Upper lobe of left lung (tissue), 4 donors: ENCODE data around the gene C20orf144.

Source experiments
- EP300 ChIP-seq, 4 donors: sonication (generic); formaldehyde crosslinking; IDR thresholded peaks; one replicate each; pipeline ENCODE4 v1.5.1; 2017; ENCODE audit warnings: antibody characterized with exemption in 4 of 4, control low read depth in 2 of 4
- POLR2A ChIP-seq, 4 donors: fragments of 450-650 bp; IDR thresholded peaks; one replicate each; pipeline ENCODE4 v1.5.1; 2016 to 2017; ENCODE audit warnings: antibody characterized with exemption in 4 of 4, mild to moderate bottlenecking in 2 of 4

GRCh38 chr20:33645396-33645795 is 16.7 kb upstream of the C20orf144 start:
- TF ChIP-seq EP300 (IDR thresholded peaks at IDR 0.05) = no peak
- no peak for TF ChIP-seq POLR2A (IDR thresholded peaks at IDR 0.05)
